ENCODE results near the gene TMEM167A. TPM values are rescaled to one million over a fixed set of nuclear protein-coding genes. Genes with fewer than 3 reads are reported as not detected.

TMEM167A gene
- total and polyA plus RNA-seq, 2 of the 8 experiments (the other 6 are each of a cell fraction or from before 2014, with no cell fraction given) = 50.6 to 178 TPM

- Histone ChIP-seq H4K8ac (ENCODE audit: extremely low read depth, insufficient read depth, low read length) (no peak overlapping the region), H4K5ac (ENCODE audit: insufficient read length, low read depth, low read length) (no peak overlapping the region), H3K79me2 (ENCODE audit: control insufficient read depth in 1 of 2, insufficient read depth in 2 of 2, low read length in 2 of 2) (no peaks in the 10 kb centered on the region), H3K18ac (ENCODE audit: extremely low read depth, low read length) (no peak overlapping the region), H2BK20ac (ENCODE audit: low read length) (no peak overlapping the region), H3K4ac (replicated peaks; ENCODE audit: insufficient read length, low read depth, low read length) (no peak overlapping the region), H3K9ac (replicated peaks in 1 of 4; ENCODE audit: extremely low read depth in 1 of 4, low read depth in 3 of 4, low read length in 3 of 4) (no peak overlapping the region), H4K20me1 (replicated peaks in 1 of 2; ENCODE audit: control insufficient read depth in 1 of 2, insufficient read depth in 2 of 2, low read length in 2 of 2) (no peaks in the 10 kb centered on the region), H2BK5ac (ENCODE audit: low read depth, low read length) (no peak overlapping the region), H3K27ac (ENCODE audit: low read depth, low read length) (no peak overlapping the region), H3K56ac (replicated peaks; ENCODE audit: insufficient read length, low read depth, low read length) (no peak overlapping the region), H4K91ac (replicated peaks; ENCODE audit: insufficient read length, low read length) (no peak overlapping the region), H3K23ac (ENCODE audit: insufficient read length) (no peak overlapping the region), H3K79me1 (ENCODE audit: low read depth, low read length) (no peaks in the 10 kb centered on the region), H2BK12ac (ENCODE audit: low read depth, low read length) (no peak overlapping the region), H3K4me3 (ENCODE audit: extremely low read depth in 1 of 4, insufficient read depth in 2 of 4, low read depth in 3 of 4, low read length in 4 of 4) (no peak overlapping the region), H2BK120ac (replicated peaks; ENCODE audit: low read depth, low read length) (no peak overlapping the region), H3K36me3 (ENCODE audit: control insufficient read depth in 2 of 4, insufficient read depth in 4 of 4, low read length in 3 of 4) (peaks cover 0 to 2% (median 0%) of the 10 kb centered on the region in 4 experiments; a peak in 1 of 8 replicates), H3K4me2 (ENCODE audit: insufficient read depth in 1 of 2, low read depth in 2 of 2, low read length in 2 of 2) (no peak overlapping the region), H2AK5ac (ENCODE audit: low read depth, low read length) (no peak overlapping the region), H3K27me3 (replicated peaks in 1 of 4; ENCODE audit: control insufficient read depth in 3 of 4, extremely low read depth in 1 of 4, insufficient read depth in 3 of 4, low read length in 3 of 4) (no peaks in the 10 kb centered on the region), H2BK15ac (ENCODE audit: low read length) (no peak overlapping the region), H2AFZ (ENCODE audit: low read length) (no peak overlapping the region), H3K14ac (ENCODE audit: insufficient read length) (no peak overlapping the region), H3K23me2 (ENCODE audit: low read depth, low read length) (no peaks in the 10 kb centered on the region), H3K4me1 (replicated peaks in 1 of 4; ENCODE audit: control insufficient read depth in 3 of 4, insufficient read depth in 4 of 4, low read length in 3 of 4) (no peaks in the 10 kb centered on the region), H3K9me3 (ENCODE audit: insufficient read depth in 2 of 2, low read depth in 1 of 2, low read length in 1 of 2) (peaks cover 0 to 2% of the 10 kb centered on the region in 2 experiments; a peak in 1 of 4 replicates)
- no peak for FAIRE-seq
- POLR2A ChIA-PET (ENCODE audit: partially characterized antibody) = interaction anchor here (1.3 kb wide), 1 partner anchor 31 kb away, joined by 4 read pairs; the partner anchor contains the start of genes TMEM167A and XRCC4
- CTCF ChIA-PET (ENCODE audit: partially characterized antibody) = no interaction called here
- DNase-seq (ENCODE audit: low read depth in 1 of 2, low spot score in 2 of 2) = no peak
- 93 to 100% methylated on average over 1 to 3 of the region's 3 CpGs for WGBS, 2 experiments (ENCODE audit: extremely low coverage in 1 of 2, insufficient coverage in 1 of 2, insufficient read length in 1 of 2, insufficient replicate concordance in 2 of 2, low coverage in 1 of 2, low lambda C conversion rate in 2 of 2, missing lambda C conversion rate in 1 of 2)
- no peak for TF ChIP-seq BACH1 (IDR thresholded peaks at IDR 0.05; ENCODE audit: low read length)
- no peak for TF ChIP-seq GTF2F1 (IDR thresholded peaks at IDR 0.05; ENCODE audit: borderline replicate concordance, low read depth, low read length)
- no peak for TF ChIP-seq POLR2AphosphoS5 (IDR thresholded peaks at IDR 0.05; ENCODE audit: low read depth, low read length)
- TF ChIP-seq HDAC6 (IDR thresholded peaks at IDR 0.05; ENCODE audit: low read depth, low read length) = no peak
- TF ChIP-seq EZH2 (IDR thresholded peaks at IDR 0.05; ENCODE audit: low read depth, low read length, severe bottlenecking) = no peak
- no peak for TF ChIP-seq TAF7 (optimal IDR thresholded peaks at IDR 0.05; ENCODE audit: borderline replicate concordance, low read depth, low read length)
These were observed 30.7 kb upstream of the TMEM167A start for GRCh38 chr5:83107692-83108420.

Measured in H1 (cell line).